ENCODE results near the gene RTN4.

The RTN4 gene

DNA sequence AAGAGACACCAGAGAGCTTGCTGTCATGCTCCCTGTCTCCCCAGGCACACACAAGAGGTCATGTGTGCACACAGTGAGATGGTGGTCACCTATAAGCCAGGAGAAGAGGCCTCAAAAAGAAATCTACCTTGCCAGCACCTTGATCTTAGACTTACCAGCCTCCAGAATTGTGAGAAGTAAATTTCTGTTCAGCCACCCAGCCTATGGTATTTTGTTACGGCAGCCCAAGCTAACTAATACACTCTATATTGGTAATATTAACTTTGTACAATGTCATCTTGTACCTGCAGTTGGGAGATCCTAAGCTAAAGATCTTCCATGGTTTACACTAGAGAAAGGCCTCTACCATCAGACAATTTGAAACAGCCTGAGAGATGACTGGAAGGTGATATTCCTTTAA, 21.2 kb downstream of the RTN4 start:
- TF ChIP-seq, protein P1, sequence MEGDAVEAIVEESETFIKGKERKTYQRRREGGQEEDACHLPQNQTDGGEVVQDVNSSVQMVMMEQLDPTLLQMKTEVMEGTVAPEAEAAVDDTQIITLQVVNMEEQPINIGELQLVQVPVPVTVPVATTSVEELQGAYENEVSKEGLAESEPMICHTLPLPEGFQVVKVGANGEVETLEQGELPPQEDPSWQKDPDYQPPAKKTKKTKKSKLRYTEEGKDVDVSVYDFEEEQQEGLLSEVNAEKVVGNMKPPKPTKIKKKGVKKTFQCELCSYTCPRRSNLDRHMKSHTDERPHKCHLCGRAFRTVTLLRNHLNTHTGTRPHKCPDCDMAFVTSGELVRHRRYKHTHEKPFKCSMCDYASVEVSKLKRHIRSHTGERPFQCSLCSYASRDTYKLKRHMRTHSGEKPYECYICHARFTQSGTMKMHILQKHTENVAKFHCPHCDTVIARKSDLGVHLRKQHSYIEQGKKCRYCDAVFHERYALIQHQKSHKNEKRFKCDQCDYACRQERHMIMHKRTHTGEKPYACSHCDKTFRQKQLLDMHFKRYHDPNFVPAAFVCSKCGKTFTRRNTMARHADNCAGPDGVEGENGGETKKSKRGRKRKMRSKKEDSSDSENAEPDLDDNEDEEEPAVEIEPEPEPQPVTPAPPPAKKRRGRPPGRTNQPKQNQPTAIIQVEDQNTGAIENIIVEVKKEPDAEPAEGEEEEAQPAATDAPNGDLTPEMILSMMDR (IDR thresholded peaks at IDR 0.05; ENCODE audit: control insufficient read depth, insufficient read depth, low read depth, low read length, missing control alignments), result no peak
- DNase-seq (ENCODE audit: low read depth), result no peak
- H3K4me3 ChIP-seq (ENCODE audit: control insufficient read depth, low read depth, low read length), result no peak overlapping the region

DNA sequence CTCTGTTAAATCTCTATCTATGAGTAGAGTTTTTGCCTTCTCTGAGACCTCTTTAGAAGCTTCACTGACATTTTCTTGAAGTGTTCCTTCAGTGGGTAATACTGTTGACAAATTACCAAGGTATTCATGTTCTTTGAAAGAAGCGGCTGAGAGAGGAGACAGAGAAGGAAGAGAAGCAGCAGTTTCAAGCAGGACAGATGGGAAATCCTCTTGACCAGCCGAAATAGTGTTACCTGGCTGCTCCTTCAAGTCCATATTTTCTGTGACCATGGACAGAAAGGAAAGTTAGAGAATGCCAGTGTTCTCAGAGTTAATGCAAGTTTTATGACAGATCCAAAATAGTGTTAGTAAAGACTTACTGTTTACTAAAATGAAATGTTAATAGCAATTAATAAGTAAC, 23.0 kb downstream of the RTN4 start:
- TF ChIP-seq, protein P1 (IDR thresholded peaks at IDR 0.05; ENCODE audit: control insufficient read depth, insufficient read depth, low read depth, low read length, missing control alignments), result no peak
- DNase-seq (ENCODE audit: low read depth), result no peak
- no peak overlapping the region for H3K4me3 ChIP-seq (ENCODE audit: control insufficient read depth, low read depth, low read length)

DNA sequence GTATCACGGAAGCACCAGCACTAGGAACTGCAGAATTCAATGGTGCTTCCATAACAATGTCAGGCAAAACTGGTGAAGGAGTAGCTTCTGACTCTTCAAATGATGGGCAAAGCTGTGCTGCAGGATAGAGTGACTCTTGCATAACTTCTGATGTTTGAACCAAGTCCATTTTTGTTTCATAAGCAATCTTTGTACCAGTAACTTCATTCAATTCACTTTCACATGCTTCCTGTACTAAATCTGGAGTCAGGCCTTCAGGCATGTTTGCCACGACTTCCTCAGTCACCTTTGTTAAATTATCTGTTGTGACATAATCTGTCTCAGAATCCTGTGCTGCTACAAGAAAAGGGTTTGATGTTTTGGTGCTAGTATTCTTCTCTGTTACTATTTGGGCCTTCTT, 24.0 kb downstream of the RTN4 start:
- DNase-seq (ENCODE audit: low read depth), result no peak
- TF ChIP-seq, protein P1 (IDR thresholded peaks at IDR 0.05; ENCODE audit: control insufficient read depth, insufficient read depth, low read depth, low read length, missing control alignments), result no peak
- no peak overlapping the region for H3K4me3 ChIP-seq (ENCODE audit: control insufficient read depth, low read depth, low read length)

DNA sequence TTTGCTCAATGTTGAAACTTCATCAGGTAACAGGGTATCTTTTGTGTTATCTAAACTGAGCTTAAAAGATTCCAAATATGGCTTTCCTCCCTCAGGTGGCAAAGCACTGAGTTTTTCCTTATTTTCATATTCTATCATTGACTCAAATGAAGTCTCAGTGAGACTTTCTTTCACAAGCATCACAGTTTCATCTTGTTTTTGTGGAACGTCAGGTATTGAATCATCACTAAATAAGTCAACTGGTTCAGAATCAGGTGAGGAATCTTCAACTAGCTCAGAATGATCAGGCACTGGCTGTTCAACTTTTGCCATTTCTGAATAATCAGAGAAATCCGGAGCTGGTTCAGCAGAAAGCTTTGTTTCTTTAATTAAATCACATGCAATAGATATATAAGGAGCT, 24.6 kb downstream of the RTN4 start:
- no peak for DNase-seq (ENCODE audit: low read depth)
- TF ChIP-seq, protein P1 (IDR thresholded peaks at IDR 0.05; ENCODE audit: control insufficient read depth, insufficient read depth, low read depth, low read length, missing control alignments), result no peak
- no peak overlapping the region for H3K4me3 ChIP-seq (ENCODE audit: control insufficient read depth, low read depth, low read length)

DNA sequence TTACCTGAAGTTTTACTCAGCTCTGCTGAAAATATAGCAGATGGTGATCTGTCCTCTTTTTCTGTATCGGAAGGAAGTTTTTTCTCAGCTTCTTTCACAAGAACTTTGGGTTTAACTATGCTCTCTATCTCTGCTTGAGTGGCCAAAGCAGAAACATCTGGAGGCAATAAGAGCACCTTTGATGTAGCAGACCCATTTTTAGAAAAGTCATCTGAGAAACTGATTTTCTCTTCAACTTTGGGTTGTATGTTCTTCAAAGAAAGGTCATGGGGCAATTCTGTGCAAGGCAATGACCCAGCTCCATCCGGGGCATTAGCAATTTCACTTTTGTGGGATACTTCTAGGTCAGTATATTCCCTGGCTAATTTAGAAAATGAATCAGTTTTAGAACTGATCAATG, 25.2 kb downstream of the RTN4 start:
- TF ChIP-seq, protein P1 (IDR thresholded peaks at IDR 0.05; ENCODE audit: control insufficient read depth, insufficient read depth, low read depth, low read length, missing control alignments), result no peak
- no peak overlapping the region for H3K4me3 ChIP-seq (ENCODE audit: control insufficient read depth, low read depth, low read length)
- DNase-seq (ENCODE audit: low read depth), result no peak

DNA sequence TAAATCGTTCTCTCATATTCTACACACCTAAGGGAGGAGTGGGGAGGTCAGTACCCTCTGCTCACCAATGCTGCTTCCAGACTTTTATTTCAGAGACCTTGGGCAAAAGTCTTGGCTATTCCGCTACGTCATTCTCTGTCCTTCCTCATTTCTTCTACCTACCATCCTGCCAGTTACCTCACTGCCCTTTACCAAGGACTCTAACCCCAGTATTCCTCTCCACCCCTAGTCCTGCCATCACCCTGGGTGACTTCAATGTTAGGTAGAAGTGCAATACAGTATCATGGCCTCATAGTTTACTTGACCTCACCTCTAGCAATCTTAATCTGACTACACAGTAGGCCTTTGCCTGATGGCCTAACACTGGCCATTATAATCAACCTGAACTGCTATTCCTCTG, 27.8 kb downstream of the RTN4 start:
- no peak for DNase-seq (ENCODE audit: low read depth)
- TF ChIP-seq, protein P1 (IDR thresholded peaks at IDR 0.05; ENCODE audit: control insufficient read depth, insufficient read depth, low read depth, low read length, missing control alignments), result no peak
- no peak overlapping the region for H3K4me3 ChIP-seq (ENCODE audit: control insufficient read depth, low read depth, low read length)

All from AG09309 (cell line).